Mesenchymal stem cell (in vitro differentiated cells and primary cell): ENCODE results near the gene MYRF.

Experiments
- DNase-seq: peaks from one replicate; pipeline ENCODE4 v3.0.0-alpha.2; 2013
- H2AFZ ChIP-seq: one replicate; pipeline ENCODE4 v1.6.1; 2013; ENCODE audit warnings: low read depth, mild to moderate bottlenecking, control low read depth, inconsistent platforms, low read length, moderate library complexity
- H2AK5ac ChIP-seq: 2 replicates; pipeline ENCODE4 v1.6.1; 2013; ENCODE audit warnings: low read length, moderate library complexity, mild to moderate bottlenecking, inconsistent platforms; ENCODE audit not compliant: severe bottlenecking
- H2BK120ac ChIP-seq: one replicate; pipeline ENCODE4 v1.6.1; 2013; ENCODE audit warnings: low read depth, mild to moderate bottlenecking, inconsistent platforms, low read length, moderate library complexity
- H2BK12ac ChIP-seq, 2 experiments: one replicate each; pipeline ENCODE4 v1.6.1; 2013; ENCODE audit warnings: inconsistent platforms in 2 of 2, low read length in 2 of 2, mild to moderate bottlenecking in 2 of 2, moderate library complexity in 2 of 2, control low read depth in 1 of 2
- H2BK15ac ChIP-seq: one replicate; pipeline ENCODE4 v1.6.1; 2013; ENCODE audit warnings: mild to moderate bottlenecking, low read depth, inconsistent platforms; ENCODE audit not compliant: poor library complexity, severe bottlenecking
- H2BK5ac ChIP-seq: 2 replicates; pipeline ENCODE4 v1.6.1; 2013; ENCODE audit warnings: low read depth, mild to moderate bottlenecking, low read length, control low read depth, inconsistent platforms; ENCODE audit not compliant: poor library complexity, severe bottlenecking
- H3K14ac ChIP-seq, 2 experiments: one replicate each; pipeline ENCODE4 v1.6.1; 2013; ENCODE audit warnings: inconsistent platforms in 2 of 2, low read length in 2 of 2, control low read depth in 1 of 2, mild to moderate bottlenecking in 1 of 2, moderate library complexity in 1 of 2
- H3K18ac ChIP-seq, 2 experiments: one replicate each; pipeline ENCODE4 v1.6.1; 2013; ENCODE audit warnings: inconsistent platforms in 2 of 2, low read length in 2 of 2, control low read depth in 1 of 2, low read depth in 1 of 2, mild to moderate bottlenecking in 1 of 2
- H3K23ac ChIP-seq, 2 experiments: one replicate each; pipeline ENCODE4 v1.6.1; 2013; ENCODE audit warnings: inconsistent platforms in 2 of 2, low read length in 2 of 2, mild to moderate bottlenecking in 2 of 2, moderate library complexity in 2 of 2, control low read depth in 1 of 2
- H3K27ac ChIP-seq: 2 replicates; pipeline ENCODE4 v1.5.1; 2013; ENCODE audit warnings: mild to moderate bottlenecking, moderate library complexity, low read length, control low read depth, inconsistent platforms; ENCODE audit not compliant: poor library complexity, severe bottlenecking
- H3K27me3 ChIP-seq, 2 experiments: 2 replicates each; pipeline versions ENCODE4 v1.6.1 to v1.7.0; 2013; ENCODE audit warnings: low read length in 2 of 2, mild to moderate bottlenecking in 2 of 2, moderate library complexity in 2 of 2, control low read depth in 1 of 2, inconsistent platforms in 1 of 2; ENCODE audit not compliant: control insufficient read depth in 1 of 2, insufficient read depth in 1 of 2
- H3K36me3 ChIP-seq, 2 experiments: 2 replicates each; pipeline versions ENCODE4 v1.6.1 to v1.7.0; 2013; ENCODE audit warnings: low read length in 2 of 2, control low read depth in 1 of 2, inconsistent platforms in 1 of 2, low read depth in 1 of 2, mild to moderate bottlenecking in 1 of 2; ENCODE audit not compliant: insufficient read depth in 2 of 2, control insufficient read depth in 1 of 2
- H3K4ac ChIP-seq, 2 experiments: one replicate each; pipeline ENCODE4 v1.6.1; 2013; ENCODE audit warnings: inconsistent platforms in 2 of 2, low read length in 2 of 2, mild to moderate bottlenecking in 2 of 2, moderate library complexity in 2 of 2, control low read depth in 1 of 2, low read depth in 1 of 2
- H3K4me1 ChIP-seq: 2 replicates; pipeline ENCODE4 v1.6.1; 2013; ENCODE audit warnings: low read depth, low read length, control low read depth; ENCODE audit not compliant: control insufficient read depth, insufficient read depth
- H3K4me2 ChIP-seq: 2 replicates; pipeline ENCODE4 v1.6.1; 2013; ENCODE audit warnings: low read length, mild to moderate bottlenecking, inconsistent platforms; ENCODE audit not compliant: poor library complexity, severe bottlenecking
- H3K4me3 ChIP-seq, 2 experiments: 2 replicates each; pipeline versions ENCODE4 v1.5.1 to v1.7.0; 2013; ENCODE audit warnings: low read length in 2 of 2, mild to moderate bottlenecking in 2 of 2, control low read depth in 1 of 2, low read depth in 1 of 2; ENCODE audit not compliant: insufficient read depth in 1 of 2
- H3K79me1 ChIP-seq: replicated peaks from 2 replicates; pipeline ENCODE4 v1.6.1; 2013; ENCODE audit warnings: mild to moderate bottlenecking, control low read depth, low read length, inconsistent platforms; ENCODE audit not compliant: poor library complexity, severe bottlenecking
- H3K9ac ChIP-seq: 2 replicates; pipeline ENCODE4 v1.7.0; 2013; ENCODE audit warnings: mild to moderate bottlenecking, low read length, moderate library complexity
- H3K9me3 ChIP-seq: 2 replicates; pipeline ENCODE4 v1.7.0; 2013; ENCODE audit warnings: mild to moderate bottlenecking, low read length; ENCODE audit not compliant: control insufficient read depth
- H4K8ac ChIP-seq: one replicate; pipeline ENCODE4 v1.6.1; 2013; ENCODE audit warnings: inconsistent platforms, mild to moderate bottlenecking, low read length, moderate library complexity
- H4K91ac ChIP-seq: one replicate; pipeline ENCODE4 v1.6.1; 2013; ENCODE audit warnings: mild to moderate bottlenecking, low read length, inconsistent platforms
- WGBS: methylation state at CpG from one replicate; pipeline ENCODE4 v1.1.7; 2013; ENCODE audit warnings: mixed read lengths; 5-methylcytosine and 5-hydroxymethylcytosine counted together

MYRF gene

GRCh38 chr11:61806785-61807184 lies 54.3 kb downstream of the MYRF start:
- Histone ChIP-seq H2BK5ac (no peak overlapping the region), H2BK12ac (no peak overlapping the region), H4K8ac (no peak overlapping the region), H2BK15ac (no peak overlapping the region), H3K27me3 (no peaks in the 10 kb centered on the region), H3K4ac (no peak overlapping the region), H3K14ac (no peak overlapping the region), H3K23ac (no peak overlapping the region), H2AK5ac (no peak overlapping the region), H3K18ac (no peak overlapping the region), H2BK120ac (no peak overlapping the region), H2AFZ (no peak overlapping the region), H3K4me2 (no peak overlapping the region), H3K4me1 (no peaks in the 10 kb centered on the region), H3K4me3 (no peak overlapping the region), H3K9ac (no peak overlapping the region), H4K91ac (no peak overlapping the region), H3K36me3 (peaks cover 73 to 97% of the 10 kb centered on the region in 2 experiments), H3K79me1 (peaks cover 36% of the 10 kb centered on the region), H3K27ac (no peak overlapping the region), H3K9me3 (no peaks in the 10 kb centered on the region)
- WGBS, result 93% methylated on average over 4 of the region's 5 CpGs
- DNase-seq, result no peak

GRCh38 chr11:61810671-61811175 lies 58.3 kb downstream of the MYRF start:
- Histone ChIP-seq H4K8ac (no peak overlapping the region), H3K27me3 (no peaks in the 10 kb centered on the region)

DNA sequence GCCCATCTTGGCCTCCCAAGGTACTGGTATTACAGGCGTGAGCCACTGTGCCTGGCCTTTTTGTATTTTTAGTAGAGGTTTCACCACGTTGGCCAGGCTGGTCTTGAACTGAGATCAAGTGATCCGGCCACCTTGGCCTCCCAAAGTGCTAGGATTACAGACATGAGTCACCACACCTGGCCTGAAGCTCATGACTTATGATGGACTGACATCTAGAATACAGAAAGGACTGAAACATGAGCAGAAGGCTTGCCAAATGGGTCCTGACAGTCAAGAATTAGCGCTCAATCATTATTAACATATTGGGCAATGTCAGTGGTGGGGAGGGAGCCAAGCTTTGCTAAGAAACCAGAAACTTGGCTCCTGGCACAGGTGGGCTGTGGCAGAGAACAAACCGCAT lies 59.4 kb downstream of the MYRF start:
- Histone ChIP-seq H3K9ac (no peak overlapping the region), H2BK5ac (no peak overlapping the region), H3K27ac (no peak overlapping the region), H2AFZ (no peak overlapping the region), H2AK5ac (no peak overlapping the region), H3K36me3 (peaks cover 55 to 67% of the 10 kb centered on the region in 2 experiments), H3K4me1 (peaks cover 5% of the 10 kb centered on the region), H2BK12ac (no peak overlapping the region), H3K4me2 (no peak overlapping the region), H3K79me1 (peaks cover 23% of the 10 kb centered on the region), H3K4ac (no peak overlapping the region), H4K8ac (no peak overlapping the region), H3K23ac (no peak overlapping the region), H3K4me3 (no peak overlapping the region), H3K27me3 (no peaks in the 10 kb centered on the region), H3K9me3 (no peaks in the 10 kb centered on the region), H4K91ac (no peak overlapping the region), H2BK15ac (no peak overlapping the region), H3K14ac (no peak overlapping the region), H2BK120ac (no peak overlapping the region), H3K18ac (no peak overlapping the region)
- 99% methylated on average over 5 of the region's 5 CpGs for WGBS
- no peak for DNase-seq

More at GRCh38 chr11:61810671-61811175, 58.3 kb downstream of the MYRF start:
- 97% methylated on average over 6 of the region's 8 CpGs for WGBS
- Histone ChIP-seq H3K36me3 (peaks cover 62 to 76% of the 10 kb centered on the region in 2 experiments), H3K9ac (no peak overlapping the region), H3K4me1 (peaks cover 2% of the 10 kb centered on the region), H3K18ac (peak overlapping the region in 1 of 2 experiments; percentile 30), H2BK12ac (no peak overlapping the region), H2BK5ac (no peak overlapping the region), H3K9me3 (no peaks in the 10 kb centered on the region), H4K91ac (no peak overlapping the region), H2BK120ac (no peak overlapping the region), H3K4me2 (no peak overlapping the region), H3K79me1 (peaks cover 27% of the 10 kb centered on the region), H2AFZ (no peak overlapping the region), H3K14ac (no peak overlapping the region), H3K4me3 (no peak overlapping the region), H3K27ac (no peak overlapping the region), H2AK5ac (no peak overlapping the region), H2BK15ac (no peak overlapping the region), H3K4ac (no peak overlapping the region), H3K23ac (no peak overlapping the region)
- no peak for DNase-seq

- peaks cover 50 to 57% of the 10 kb centered on the region in 2 experiments for H3K36me3 ChIP-seq
- no peak overlapping the region for H4K8ac ChIP-seq
- H2AK5ac ChIP-seq, result no peak overlapping the region
- H3K4me2 ChIP-seq, result no peak overlapping the region
- no peaks in the 10 kb centered on the region for H3K27me3 ChIP-seq
- no peak for DNase-seq
- no peak overlapping the region for H2AFZ ChIP-seq
- H2BK5ac ChIP-seq, result no peak overlapping the region
- WGBS, result 97% methylated on average over 4 of the region's 4 CpGs
- no peak overlapping the region for H3K9ac ChIP-seq
- H2BK15ac ChIP-seq, result no peak overlapping the region
- H3K4ac ChIP-seq, result no peak overlapping the region
- no peak overlapping the region for H3K23ac ChIP-seq
- peaks cover 20% of the 10 kb centered on the region for H3K79me1 ChIP-seq
- H4K91ac ChIP-seq, result no peak overlapping the region
- H3K27ac ChIP-seq, result no peak overlapping the region
- H3K18ac ChIP-seq, result no peak overlapping the region
- H3K14ac ChIP-seq, result no peak overlapping the region
- peaks cover 7% of the 10 kb centered on the region for H3K4me1 ChIP-seq
- no peak overlapping the region for H2BK120ac ChIP-seq
- H3K4me3 ChIP-seq, result no peak overlapping the region
- H2BK12ac ChIP-seq, result no peak overlapping the region
- H3K9me3 ChIP-seq, result no peaks in the 10 kb centered on the region
These were observed 60.4 kb downstream of the MYRF start for GRCh38 chr11:61812736-61813411.
